Osteocyte (in vitro differentiated cells): ENCODE data around the gene PRIM2. TPM values are rescaled to one million over a fixed set of nuclear protein-coding genes. Genes with fewer than 3 reads are reported as not detected.

Source experiments
- DNase-seq: peaks from one replicate; pipeline ENCODE4 v3.0.0; 2021; ENCODE audit warnings: mixed read lengths; ENCODE audit not compliant: unreplicated experiment; ENCODE audit errors: extremely low spot score
- H3K27ac Mint-ChIP-seq: one replicate; pipeline ENCODE4 v1.8.0; 2021; ENCODE audit warnings: mild to moderate bottlenecking, mixed read lengths; ENCODE audit not compliant: unreplicated experiment
- H3K27me3 Mint-ChIP-seq: one replicate; pipeline ENCODE4 v1.8.0; 2021; ENCODE audit warnings: mixed read lengths; ENCODE audit not compliant: unreplicated experiment
- H3K36me3 Mint-ChIP-seq: one replicate; pipeline ENCODE4 v1.8.0; 2021; ENCODE audit warnings: mixed read lengths; ENCODE audit not compliant: unreplicated experiment
- H3K4me1 Mint-ChIP-seq: one replicate; pipeline ENCODE4 v1.8.0; 2021; ENCODE audit warnings: mixed read lengths; ENCODE audit not compliant: unreplicated experiment
- H3K4me3 Mint-ChIP-seq: one replicate; pipeline ENCODE4 v1.8.0; 2021; ENCODE audit warnings: mild to moderate bottlenecking, moderate library complexity, mixed read lengths; ENCODE audit not compliant: unreplicated experiment
- H3K9me3 Mint-ChIP-seq: one replicate; pipeline ENCODE4 v1.8.0; 2021; ENCODE audit warnings: mixed read lengths; ENCODE audit not compliant: unreplicated experiment
- total RNA-seq: library from RNA; stranded (reverse); gene quantifications from 2 replicates; pipeline ENCODE4 v1.2.1, GENCODE V29; 2021
- TF ChIP-seq, protein P1 (sequence below): fragments of 200-600 bp; sonication (generic); IDR thresholded peaks from 2 replicates; pipeline ENCODE4 v1.5.0; 2021; ENCODE audit warnings: antibody characterized with exemption, mild to moderate bottlenecking, moderate library complexity

PRIM2 gene
- total RNA-seq, 1 donor from 2014 or later = 10.4 TPM

DNA sequence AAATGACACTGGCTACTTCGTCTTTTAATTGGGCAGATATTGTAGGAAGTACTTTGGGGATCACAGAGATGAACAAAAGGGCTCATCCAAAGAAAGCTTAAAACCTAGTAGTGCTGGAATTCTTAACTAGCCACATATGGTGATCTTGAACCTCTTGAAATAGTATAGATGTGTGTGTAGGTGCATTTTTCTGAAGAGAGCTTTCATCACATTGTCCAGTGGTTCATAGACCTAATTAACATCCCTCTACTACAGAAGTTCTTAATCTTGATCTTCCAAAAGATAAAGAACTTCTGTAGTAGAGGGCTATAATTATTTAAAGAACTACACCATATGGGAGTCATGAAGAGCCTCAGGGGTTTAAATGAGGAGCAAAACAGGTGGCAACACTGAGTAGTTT is 2.3 kb upstream of the PRIM2 start:
- Mint-ChIP-seq H3K4me1 (peaks cover 62% of the 10 kb centered on the region), H3K27me3 (no peaks in the 10 kb centered on the region), H3K27ac (peak overlapping the region; percentile 99), H3K36me3 (peaks cover 5% of the 10 kb centered on the region), H3K9me3 (no peaks in the 10 kb centered on the region), H3K4me3 (no peak overlapping the region)
- no peak for DNase-seq
- TF ChIP-seq, protein P1, sequence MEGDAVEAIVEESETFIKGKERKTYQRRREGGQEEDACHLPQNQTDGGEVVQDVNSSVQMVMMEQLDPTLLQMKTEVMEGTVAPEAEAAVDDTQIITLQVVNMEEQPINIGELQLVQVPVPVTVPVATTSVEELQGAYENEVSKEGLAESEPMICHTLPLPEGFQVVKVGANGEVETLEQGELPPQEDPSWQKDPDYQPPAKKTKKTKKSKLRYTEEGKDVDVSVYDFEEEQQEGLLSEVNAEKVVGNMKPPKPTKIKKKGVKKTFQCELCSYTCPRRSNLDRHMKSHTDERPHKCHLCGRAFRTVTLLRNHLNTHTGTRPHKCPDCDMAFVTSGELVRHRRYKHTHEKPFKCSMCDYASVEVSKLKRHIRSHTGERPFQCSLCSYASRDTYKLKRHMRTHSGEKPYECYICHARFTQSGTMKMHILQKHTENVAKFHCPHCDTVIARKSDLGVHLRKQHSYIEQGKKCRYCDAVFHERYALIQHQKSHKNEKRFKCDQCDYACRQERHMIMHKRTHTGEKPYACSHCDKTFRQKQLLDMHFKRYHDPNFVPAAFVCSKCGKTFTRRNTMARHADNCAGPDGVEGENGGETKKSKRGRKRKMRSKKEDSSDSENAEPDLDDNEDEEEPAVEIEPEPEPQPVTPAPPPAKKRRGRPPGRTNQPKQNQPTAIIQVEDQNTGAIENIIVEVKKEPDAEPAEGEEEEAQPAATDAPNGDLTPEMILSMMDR = no peak

GRCh38 chr6:57315851-57316250 is 1.6 kb upstream of the PRIM2 start:
- no peaks in the 10 kb centered on the region for H3K27me3 Mint-ChIP-seq
- peaks cover 62% of the 10 kb centered on the region for H3K4me1 Mint-ChIP-seq
- H3K27ac Mint-ChIP-seq = peak overlapping the region; percentile 42
- no peaks in the 10 kb centered on the region for H3K9me3 Mint-ChIP-seq
- no peak for DNase-seq
- TF ChIP-seq, protein P1 = no peak
- peaks cover 7% of the 10 kb centered on the region for H3K36me3 Mint-ChIP-seq
- H3K4me3 Mint-ChIP-seq = no peak overlapping the region

GRCh38 chr6:57316581-57317059 is 810 bp upstream of the PRIM2 start:
- H3K9me3 Mint-ChIP-seq = no peaks in the 10 kb centered on the region
- H3K27ac Mint-ChIP-seq = peak overlapping the region; percentile 92
- TF ChIP-seq, protein P1 = peak; percentile 88
- DNase-seq = peak; percentile 91
- peaks cover 59% of the 10 kb centered on the region for H3K4me1 Mint-ChIP-seq
- H3K4me3 Mint-ChIP-seq = peak overlapping the region; percentile 99
- H3K27me3 Mint-ChIP-seq = no peaks in the 10 kb centered on the region
- peaks cover 13% of the 10 kb centered on the region for H3K36me3 Mint-ChIP-seq

GRCh38 chr6:57324538-57324937 is 7.1 kb downstream of the PRIM2 start:
- Mint-ChIP-seq H3K36me3 (peaks cover 45% of the 10 kb centered on the region), H3K27ac (no peak overlapping the region), H3K4me1 (peaks cover 3% of the 10 kb centered on the region), H3K4me3 (no peak overlapping the region), H3K27me3 (no peaks in the 10 kb centered on the region), H3K9me3 (peaks cover 11% of the 10 kb centered on the region)
- TF ChIP-seq, protein P1 = peak; percentile 68
- no peak for DNase-seq

- Mint-ChIP-seq H3K4me3 (no peak overlapping the region), H3K36me3 (peaks cover 59% of the 10 kb centered on the region)
Observed at GRCh38 chr6:57327311-57327710, 9.9 kb downstream of the PRIM2 start.

More at GRCh38 chr6:57327311-57327710, 9.9 kb downstream of the PRIM2 start:
- H3K27ac Mint-ChIP-seq = no peak overlapping the region
- TF ChIP-seq, protein P1 = no peak
- H3K4me1 Mint-ChIP-seq = no peaks in the 10 kb centered on the region
- DNase-seq = no peak
- no peaks in the 10 kb centered on the region for H3K27me3 Mint-ChIP-seq
- peaks cover 28% of the 10 kb centered on the region for H3K9me3 Mint-ChIP-seq
